Inflammatory macrophage treated with lipopolysaccharide for 1 hour (primary cell): ENCODE data around the gene KLK11.
"Not testable (repeated sequence)": the region's sequence is repeated elsewhere in the genome, so short reads cannot be mapped to it uniquely, and the experiment has no call there.

Experiments used
- DNase-seq, 2 donors: peaks; one replicate each; pipeline ENCODE4 v3.0.0-alpha.2; 2020 to 2022

Gene KLK11

DNA sequence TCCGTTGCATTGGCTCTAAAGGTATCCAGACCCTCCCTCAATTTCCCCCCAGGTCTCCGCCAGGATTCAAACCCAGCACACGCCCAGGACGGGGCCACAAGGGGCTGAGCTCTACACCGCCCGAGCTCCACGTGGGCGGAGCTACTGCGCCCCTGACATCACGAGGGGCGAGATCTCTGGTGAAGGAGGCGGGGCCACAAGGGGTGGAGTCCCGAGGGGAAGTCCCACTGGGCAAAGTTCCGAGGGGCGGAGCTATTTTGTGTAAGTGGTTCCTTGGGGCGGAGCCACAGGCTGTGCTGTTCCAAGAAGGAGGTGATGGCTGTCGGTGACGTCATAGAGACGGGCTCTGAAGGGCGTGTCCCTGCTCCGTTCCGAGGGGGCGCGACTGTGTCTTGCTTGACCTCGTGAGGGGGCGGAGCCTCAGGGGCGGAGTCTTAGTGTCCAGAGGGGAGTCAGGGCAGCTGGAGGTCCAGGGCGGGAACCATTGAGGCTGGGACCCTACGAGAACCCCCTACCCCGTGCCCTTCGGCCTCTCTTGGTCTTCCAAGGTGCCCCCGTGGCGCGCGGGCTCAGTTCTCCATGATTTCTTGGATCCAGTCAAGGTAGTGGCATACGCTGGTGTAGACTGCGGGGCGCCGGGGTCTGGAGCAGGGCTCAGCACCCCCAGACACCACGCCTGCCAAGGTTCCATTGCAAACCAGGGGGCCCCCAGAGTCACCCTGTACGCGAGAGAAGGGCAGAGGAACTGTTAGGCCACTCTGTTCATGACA, 23.7 kb downstream of the KLK11 start:
- DNase-seq = peak in 1 of 2 donors; percentile 29

- DNase-seq = no peak
These were observed 24.3 kb downstream of the KLK11 start for GRCh38 chr19:51002089-51002532.

DNA sequence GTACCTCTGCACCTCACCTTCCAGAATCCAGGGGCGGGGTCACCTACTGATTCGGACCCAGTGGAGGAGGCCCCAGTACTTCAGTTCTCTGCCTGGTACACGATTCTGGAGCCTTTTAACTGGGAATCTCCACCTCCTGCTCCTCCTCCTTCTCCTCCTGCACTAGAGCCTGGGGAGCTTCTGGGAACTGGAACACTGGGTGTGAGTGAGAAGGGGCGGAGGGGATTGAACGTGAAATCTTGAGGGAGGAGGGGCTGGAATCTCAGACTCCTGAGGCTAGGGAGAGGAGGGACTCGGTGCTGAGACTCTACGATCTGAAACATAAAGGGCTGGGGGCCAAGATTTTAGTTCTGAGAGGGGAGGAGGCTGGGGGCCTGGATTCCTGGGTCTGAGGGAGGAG, 24.9 kb downstream of the KLK11 start, which contains the start of gene KLK8:
TSS of gene KLK8 (minus strand) at position 90 of the 400 bp plus-strand sequence. CDS start 437 bp downstream, outside the sequence.
- no peak for DNase-seq

- DNase-seq = no peak
These were observed 25.4 kb downstream of the KLK11 start for GRCh38 chr19:51000981-51001380.

- no peak for DNase-seq
These were observed 26.0 kb downstream of the KLK11 start for GRCh38 chr19:51000426-51000825.

DNA sequence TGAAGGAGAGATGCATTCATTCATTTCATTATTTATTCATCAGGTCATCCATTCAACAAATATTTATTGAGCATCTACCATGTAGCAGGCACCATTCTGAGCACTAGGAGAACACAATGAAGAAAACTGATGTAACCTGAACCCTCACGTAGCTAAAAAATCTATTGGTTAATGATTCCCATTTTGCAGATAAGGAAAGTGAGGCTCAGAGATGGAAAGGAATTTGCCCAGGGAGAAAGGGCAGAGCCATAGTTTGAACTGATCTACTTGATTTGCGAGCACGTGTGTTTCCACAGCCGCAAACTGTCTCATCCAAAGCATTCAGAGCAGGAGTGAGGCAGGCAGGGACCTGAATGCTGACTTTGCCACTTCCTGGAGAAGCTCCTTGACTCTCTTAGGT, 27.7 kb downstream of the KLK11 start:
- no peak for DNase-seq

DNA sequence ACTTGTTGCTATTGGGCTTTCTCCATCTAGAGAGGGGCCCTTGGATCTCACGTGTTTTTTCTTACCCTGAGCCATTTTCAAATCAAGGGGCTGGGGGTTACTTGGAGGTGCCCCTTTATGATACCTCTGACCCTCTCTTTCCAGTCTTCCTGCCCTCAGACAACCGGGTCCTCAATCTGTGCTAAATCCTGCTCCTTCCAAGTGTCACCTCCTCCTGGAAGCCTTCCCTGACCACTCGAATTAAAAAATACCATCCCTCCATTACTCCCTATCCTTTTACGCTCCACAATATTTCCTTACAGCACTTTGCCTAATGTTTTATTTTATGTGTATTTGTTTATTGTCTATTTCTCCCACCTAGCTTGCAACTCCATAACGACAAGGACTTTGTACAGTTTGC, 28.4 kb downstream of the KLK11 start:
- no peak for DNase-seq

DNA sequence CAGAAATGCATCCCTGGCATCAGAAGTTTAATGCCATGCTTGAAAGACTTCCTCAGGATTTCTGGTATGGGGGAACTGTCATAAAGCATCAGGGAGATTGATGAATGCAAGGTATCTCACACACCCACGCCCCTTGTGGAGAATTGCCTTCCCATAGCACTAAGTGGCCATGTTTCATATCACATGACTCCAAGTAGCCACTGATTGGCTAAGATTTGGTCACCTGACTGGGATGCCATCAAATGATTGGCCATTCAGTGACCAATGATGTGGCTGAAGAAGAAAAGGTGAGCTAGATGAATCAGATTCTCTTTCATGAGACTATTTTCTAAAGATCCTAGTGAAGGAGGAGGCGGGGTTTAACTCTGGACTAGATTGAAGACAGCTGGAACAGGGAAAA, 32.3 kb downstream of the KLK11 start:
- DNase-seq = no peak

DNA sequence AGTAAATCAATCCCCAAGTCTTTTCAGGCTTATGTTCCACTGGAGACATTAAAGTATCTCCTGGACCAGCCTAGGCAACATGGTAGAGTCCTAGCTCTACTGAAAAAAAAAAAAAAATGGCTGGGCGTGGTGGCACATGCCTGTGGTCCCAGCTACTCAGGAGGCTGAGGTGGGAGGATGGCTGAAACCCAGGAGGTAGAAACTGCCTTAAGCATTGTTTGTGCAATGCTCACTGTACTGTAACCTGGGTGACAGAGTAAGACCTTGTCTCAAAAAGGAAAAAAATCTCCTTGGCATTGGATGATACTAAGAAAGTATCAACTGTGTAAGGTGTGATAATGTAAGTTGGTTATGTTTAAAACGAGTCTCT, 33.8 kb downstream of the KLK11 start:
- DNase-seq = no peak

GRCh38 chr19:50984416-50984815, 42.0 kb downstream of the KLK11 start:
- DNase-seq = not testable (repeated sequence)

DNA sequence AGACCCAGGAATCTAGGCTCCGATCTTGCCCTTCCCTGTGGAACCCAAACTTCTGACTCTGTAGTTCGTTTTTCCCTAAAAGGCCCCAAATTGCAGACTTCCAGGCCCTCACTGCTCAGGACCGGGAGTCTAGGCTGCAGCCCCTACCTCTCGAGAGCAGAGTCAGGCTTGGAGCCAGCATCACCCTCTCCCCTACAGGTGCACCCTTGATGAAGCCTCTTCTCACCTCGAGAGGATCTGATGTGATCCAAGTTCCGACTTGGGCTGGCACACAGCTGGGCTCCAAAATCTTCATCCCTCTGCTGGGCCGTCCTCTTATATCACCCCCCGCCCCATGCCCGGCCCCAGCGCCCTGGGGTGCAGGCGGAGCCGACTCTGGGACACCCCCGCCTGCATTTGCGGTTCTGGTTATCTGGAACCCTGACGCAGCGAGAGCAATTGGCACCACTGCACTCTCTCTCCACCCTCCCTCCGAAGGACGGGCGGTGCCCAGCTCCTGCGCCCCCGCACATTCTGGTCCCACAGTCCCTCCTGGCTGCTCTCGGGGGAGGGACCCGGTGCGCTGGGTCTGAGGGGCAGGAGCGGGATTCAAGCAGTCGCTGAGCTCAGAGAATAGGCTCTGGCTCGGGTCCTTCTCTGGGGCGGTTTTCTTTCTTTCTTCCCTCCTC, 42.7 kb downstream of the KLK11 start, which contains the start of gene KLK7:
TSS of gene KLK7 (minus strand) at position 293 of the 668 bp plus-strand sequence. CDS start 1,518 bp downstream, outside the sequence.
- DNase-seq = no peak

DNA sequence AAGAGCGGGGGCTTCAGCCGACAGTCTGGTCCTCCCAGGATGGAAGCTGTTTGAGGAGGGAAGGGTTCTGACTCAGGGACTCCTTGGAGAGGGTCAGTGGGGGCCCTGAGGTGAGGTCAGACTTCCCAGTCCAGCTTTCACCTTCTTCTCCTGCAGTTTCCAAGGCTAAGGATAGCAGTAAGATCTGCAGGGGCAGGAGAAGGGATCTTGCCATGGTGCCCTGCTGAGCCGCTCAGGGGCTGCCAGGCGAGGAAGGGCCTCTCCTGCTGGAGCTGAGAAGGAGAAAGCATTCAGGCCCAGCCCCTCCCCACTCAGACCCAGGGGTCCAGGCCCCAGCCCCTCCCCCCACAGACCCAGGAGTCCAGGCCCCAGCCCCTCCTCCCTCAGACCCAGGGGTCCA, 44.2 kb downstream of the KLK11 start:
- no peak for DNase-seq

GRCh38 chr19:50981587-50982146, 44.7 kb downstream of the KLK11 start:
- no peak for DNase-seq

GRCh38 chr19:50980208-50980607, 46.2 kb downstream of the KLK11 start:
- DNase-seq = no peak

GRCh38 chr19:50979758-50980157, 46.7 kb downstream of the KLK11 start:
- DNase-seq = no peak

GRCh38 chr19:50978772-50979390, 47.5 kb downstream of the KLK11 start:
- no peak for DNase-seq

DNA sequence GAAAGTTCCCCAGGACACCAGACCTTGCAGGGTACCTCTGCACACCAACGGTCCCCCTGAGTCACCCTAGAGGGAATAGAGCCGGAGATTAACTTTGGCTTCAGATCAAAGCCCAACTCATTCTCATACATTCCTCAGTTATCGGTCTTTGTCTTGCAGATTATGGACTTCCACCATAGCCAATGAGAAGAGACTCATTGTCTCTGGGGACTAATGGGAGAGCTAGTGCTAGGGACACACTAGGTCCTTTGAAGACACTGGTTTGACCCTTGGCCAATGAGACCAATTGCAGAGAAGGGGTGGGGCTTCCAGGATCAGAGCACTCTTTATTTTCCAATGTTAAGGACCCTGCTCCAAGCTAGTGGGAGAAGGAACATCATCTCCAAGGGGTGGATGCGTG, 48.8 kb downstream of the KLK11 start:
- DNase-seq = no peak

DNA sequence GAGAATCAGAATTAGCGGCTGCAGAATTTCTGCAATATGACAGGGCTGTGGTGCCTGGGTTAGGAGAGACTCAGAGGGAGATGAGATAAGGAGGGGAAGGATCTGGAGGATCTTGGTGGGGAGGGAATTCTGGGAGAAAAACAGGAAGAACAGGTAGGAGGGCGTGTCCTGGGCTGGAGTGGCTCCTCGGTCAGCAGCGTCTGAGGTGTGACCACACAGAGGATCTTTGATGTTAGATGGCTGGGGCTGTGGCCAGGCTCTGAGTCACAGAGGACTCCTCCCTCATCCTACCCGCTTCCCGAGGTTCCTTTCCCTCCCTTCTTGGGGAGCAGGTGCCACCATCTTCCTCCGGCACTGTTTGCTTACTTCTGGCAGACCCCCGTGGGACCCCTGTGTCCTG, 50.6 kb downstream of the KLK11 start:
- DNase-seq = no peak

GRCh38 chr19:50974702-50975556, 51.5 kb downstream of the KLK11 start:
- no peak for DNase-seq

DNA sequence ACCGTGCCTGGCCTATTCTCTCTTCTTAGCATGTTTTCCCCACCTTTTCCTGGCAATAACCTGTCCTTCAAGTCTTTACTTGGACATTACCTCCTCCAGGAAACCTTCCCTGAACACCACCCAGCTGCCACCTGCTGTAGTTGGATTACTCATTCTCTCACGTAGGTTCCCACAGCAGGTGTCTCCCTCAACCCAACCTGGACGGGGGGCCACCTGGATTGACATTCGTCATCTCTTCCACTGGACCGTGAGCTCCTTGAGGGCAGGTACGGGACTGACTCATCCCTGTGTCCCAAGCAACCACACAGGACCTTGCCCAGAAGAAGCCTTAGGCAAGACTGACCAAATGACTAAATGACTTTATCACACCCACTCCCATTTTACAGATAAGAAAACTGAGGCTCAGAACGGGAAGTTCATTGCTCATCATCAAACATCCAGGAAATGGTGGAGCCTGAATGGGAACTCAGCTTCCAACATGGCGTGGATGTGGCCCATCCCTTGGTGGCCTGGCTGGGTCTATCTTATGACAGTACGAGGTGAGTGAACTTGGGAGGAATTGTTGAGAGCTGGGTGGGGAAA, 53.5 kb downstream of the KLK11 start:
- DNase-seq = no peak
